Right atrium auricular region (tissue), 2 donors: ENCODE data around the gene C3orf22. TPM values are rescaled to one million over a fixed set of nuclear protein-coding genes. Genes with fewer than 3 reads are reported as not detected.

ENCODE experiments used
- DNase-seq: peaks from one replicate; pipeline ENCODE4 v3.0.0-alpha.2; 2019; ENCODE audit warnings: low spot score
- H3K27ac ChIP-seq, 2 donors: fragments of 200-600 bp; sonication (generic); 1 replicate in 1 of 2; 2 replicates in 1 of 2; pipeline ENCODE4 v1.5.1; 2016 to 2019
- H3K27me3 ChIP-seq, 2 donors: fragments of 200-600 bp; sonication (generic); one replicate each; pipeline versions ENCODE4 v1.5.1 to v1.6.0; 2017 to 2019
- H3K36me3 ChIP-seq: fragments of 200-600 bp; sonication (generic); one replicate; pipeline ENCODE4 v1.5.1; 2016
- H3K4me1 ChIP-seq, 2 donors: fragments of 200-600 bp; sonication (generic); one replicate each; pipeline versions ENCODE4 v1.5.1 to v1.6.0; 2017 to 2019
- H3K4me3 ChIP-seq, 2 donors: fragments of 200-600 bp; sonication (generic); 1 replicate in 1 of 2; 2 replicates in 1 of 2; pipeline ENCODE4 v1.5.1; 2017 to 2019; ENCODE audit warnings: mild to moderate bottlenecking in 1 of 2, moderate library complexity in 1 of 2
- H3K9me3 ChIP-seq, 2 donors: fragments of 200-600 bp; sonication (generic); one replicate each; pipeline ENCODE4 v1.5.1; 2019
- total RNA-seq, 2 donors: library from RNA; depleted of rRNA; stranded (reverse); fragments of >200 nt; gene quantifications; one replicate each; pipeline ENCODE4 v1.1.0, GENCODE V29; 2016
- TF ChIP-seq, protein P1 (sequence below), 2 donors: fragments of 200-600 bp; sonication (generic); IDR thresholded peaks; one replicate each; pipeline ENCODE4 v1.5.1; 2019; ENCODE audit warnings: antibody characterized with exemption in 2 of 2

C3orf22 gene
- total RNA-seq, 2 donors from 2014 or later: not detected

DNA sequence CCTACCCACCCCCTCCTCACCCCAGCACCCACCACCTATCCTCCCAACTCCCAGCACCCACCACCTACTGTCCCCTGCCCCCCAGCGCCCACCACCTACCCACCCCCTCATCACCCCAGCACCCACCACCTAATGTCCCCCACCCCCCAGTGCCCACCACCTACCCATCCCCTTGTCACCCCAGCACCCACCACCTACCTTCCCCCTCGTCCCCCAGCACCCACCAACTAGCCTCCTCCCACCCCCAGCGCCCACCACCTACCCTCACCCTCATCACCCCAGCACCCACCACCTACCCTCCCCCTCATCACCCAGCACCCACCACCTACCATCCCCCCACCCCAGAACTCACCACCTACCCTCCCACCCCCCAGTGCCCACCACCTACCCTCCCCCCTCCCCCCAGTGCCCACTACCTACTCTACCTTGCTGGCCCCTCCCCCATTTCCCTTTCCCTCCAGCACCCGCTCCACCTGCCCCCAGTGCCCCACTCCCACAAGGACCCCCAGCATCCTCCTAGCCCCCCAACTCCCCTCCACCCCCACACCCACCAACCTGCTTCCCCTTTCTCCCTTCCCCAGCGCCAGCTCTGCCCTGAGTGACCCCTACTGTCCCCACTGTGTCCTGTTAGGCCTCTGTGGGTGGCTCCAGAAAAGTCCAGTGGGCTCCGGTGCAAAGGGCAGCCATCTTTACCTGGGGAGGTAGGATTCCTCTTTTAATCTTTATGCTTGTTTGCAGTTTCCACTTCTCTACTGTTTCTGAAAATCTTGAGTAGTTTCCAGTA, 42.4 kb downstream of the C3orf22 start:
- TF ChIP-seq, protein P1, sequence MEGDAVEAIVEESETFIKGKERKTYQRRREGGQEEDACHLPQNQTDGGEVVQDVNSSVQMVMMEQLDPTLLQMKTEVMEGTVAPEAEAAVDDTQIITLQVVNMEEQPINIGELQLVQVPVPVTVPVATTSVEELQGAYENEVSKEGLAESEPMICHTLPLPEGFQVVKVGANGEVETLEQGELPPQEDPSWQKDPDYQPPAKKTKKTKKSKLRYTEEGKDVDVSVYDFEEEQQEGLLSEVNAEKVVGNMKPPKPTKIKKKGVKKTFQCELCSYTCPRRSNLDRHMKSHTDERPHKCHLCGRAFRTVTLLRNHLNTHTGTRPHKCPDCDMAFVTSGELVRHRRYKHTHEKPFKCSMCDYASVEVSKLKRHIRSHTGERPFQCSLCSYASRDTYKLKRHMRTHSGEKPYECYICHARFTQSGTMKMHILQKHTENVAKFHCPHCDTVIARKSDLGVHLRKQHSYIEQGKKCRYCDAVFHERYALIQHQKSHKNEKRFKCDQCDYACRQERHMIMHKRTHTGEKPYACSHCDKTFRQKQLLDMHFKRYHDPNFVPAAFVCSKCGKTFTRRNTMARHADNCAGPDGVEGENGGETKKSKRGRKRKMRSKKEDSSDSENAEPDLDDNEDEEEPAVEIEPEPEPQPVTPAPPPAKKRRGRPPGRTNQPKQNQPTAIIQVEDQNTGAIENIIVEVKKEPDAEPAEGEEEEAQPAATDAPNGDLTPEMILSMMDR (IDR thresholded peaks at IDR 0.05): no peak
- Histone ChIP-seq H3K27ac (no peak overlapping the region), H3K36me3 (no peaks in the 10 kb centered on the region), H3K27me3 (no peaks in the 10 kb centered on the region), H3K4me3 (no peak overlapping the region), H3K4me1 (peaks cover 0 to 7% of the 10 kb centered on the region in 2 donors), H3K9me3 (no peaks in the 10 kb centered on the region)
- DNase-seq: no peak

DNA sequence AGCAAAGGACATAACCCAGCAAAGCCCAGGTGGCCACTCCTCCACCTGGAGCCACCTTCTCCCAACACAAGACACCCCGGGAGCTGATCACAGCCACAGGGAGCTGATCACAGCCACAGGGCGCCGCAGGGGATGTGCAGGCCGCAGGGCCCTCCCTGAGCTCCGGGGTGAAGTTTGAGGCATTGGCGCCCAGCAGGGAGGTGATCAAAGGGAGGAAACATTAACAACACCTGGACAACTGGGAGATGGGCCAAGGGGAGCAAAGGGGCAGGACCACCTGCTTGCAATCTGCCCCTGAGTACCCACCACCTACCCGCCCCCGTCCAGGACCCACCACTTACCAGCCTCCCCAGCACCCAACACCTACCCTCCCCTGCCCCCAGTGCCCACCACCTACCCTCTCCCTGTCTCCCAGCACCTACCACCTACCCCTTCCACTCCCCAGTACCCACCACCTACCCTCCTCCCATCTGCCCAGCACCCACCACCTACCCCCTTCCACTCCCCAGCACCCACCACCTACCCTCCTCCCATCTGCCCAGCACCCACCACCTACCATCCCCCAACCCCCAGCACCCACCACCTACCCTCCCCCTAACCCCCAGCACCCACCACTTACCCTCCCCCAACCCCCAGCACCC, 43.5 kb downstream of the C3orf22 start:
- no peaks in the 10 kb centered on the region for H3K9me3 ChIP-seq
- TF ChIP-seq, protein P1 (IDR thresholded peaks at IDR 0.05): no peak
- no peak overlapping the region for H3K27ac ChIP-seq
- DNase-seq: no peak
- no peak overlapping the region for H3K4me3 ChIP-seq
- H3K36me3 ChIP-seq: no peaks in the 10 kb centered on the region
- H3K4me1 ChIP-seq: peaks cover 0 to 7% of the 10 kb centered on the region in 2 donors
- H3K27me3 ChIP-seq: no peaks in the 10 kb centered on the region

DNA sequence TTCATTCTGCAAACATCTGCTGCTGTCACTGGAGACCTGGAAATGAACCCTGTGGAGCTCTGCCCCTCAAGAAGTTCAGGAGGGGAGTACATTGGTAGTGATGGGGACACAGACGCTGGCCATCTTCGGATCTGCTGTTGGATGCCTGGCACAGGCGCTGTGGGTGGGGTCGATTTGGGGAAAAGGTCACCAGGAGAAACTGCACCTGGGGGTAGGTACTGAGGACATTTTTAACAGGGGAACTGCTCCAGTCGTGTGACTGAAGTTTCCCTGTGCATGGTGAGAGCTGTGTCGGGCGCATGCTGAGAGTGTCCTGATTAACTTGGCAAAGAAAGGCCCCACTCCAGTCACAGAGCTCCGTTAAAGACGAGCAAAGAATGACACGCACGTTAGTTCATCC, 44.6 kb downstream of the C3orf22 start:
- H3K9me3 ChIP-seq: no peaks in the 10 kb centered on the region
- no peak for DNase-seq
- peaks cover 0 to 7% of the 10 kb centered on the region in 2 donors for H3K4me1 ChIP-seq
- no peaks in the 10 kb centered on the region for H3K36me3 ChIP-seq
- TF ChIP-seq, protein P1 (IDR thresholded peaks at IDR 0.05): no peak
- no peaks in the 10 kb centered on the region for H3K27me3 ChIP-seq
- H3K27ac ChIP-seq: no peak overlapping the region
- H3K4me3 ChIP-seq: no peak overlapping the region

DNA sequence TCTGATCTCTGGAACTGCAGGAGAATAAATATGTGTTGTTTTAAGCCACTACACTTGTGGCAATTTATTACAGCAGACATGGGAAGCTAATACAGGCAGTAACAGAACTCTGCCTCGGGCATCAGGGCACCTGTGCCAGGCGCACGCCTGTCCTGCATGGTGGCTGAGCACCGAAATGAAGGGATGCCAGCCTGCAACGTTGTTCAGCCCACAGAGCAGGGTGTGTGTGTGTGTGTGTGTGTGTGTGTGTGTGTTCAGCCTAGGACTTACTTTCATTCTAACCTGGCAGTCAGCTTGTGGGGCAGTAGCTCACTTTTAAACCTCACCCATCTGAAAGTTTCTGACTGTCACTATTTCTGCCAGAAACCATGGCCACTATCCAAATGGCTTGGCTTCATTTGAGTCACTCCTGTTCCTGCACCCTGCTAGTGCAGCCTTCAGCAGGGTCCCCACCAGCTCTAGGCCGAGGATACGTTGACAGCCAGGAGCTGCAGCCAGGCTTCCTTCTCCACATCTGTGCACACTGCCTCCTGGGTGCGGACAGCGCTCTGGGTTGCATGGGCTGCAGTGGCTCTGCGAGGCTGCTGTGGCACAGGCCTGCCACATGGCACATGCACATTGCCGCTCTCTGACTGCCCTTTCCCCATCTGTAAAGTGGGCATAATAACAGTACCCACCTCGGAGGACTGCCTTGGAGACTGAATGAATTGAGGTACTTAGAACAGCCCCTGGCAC, 45.6 kb downstream of the C3orf22 start:
- H3K27ac ChIP-seq: no peak overlapping the region
- TF ChIP-seq, protein P1 (IDR thresholded peaks at IDR 0.05): no peak
- H3K9me3 ChIP-seq: no peaks in the 10 kb centered on the region
- no peaks in the 10 kb centered on the region for H3K36me3 ChIP-seq
- DNase-seq: no peak
- no peaks in the 10 kb centered on the region for H3K27me3 ChIP-seq
- no peak overlapping the region for H3K4me3 ChIP-seq
- H3K4me1 ChIP-seq: peaks cover 0 to 7% of the 10 kb centered on the region in 2 donors

DNA sequence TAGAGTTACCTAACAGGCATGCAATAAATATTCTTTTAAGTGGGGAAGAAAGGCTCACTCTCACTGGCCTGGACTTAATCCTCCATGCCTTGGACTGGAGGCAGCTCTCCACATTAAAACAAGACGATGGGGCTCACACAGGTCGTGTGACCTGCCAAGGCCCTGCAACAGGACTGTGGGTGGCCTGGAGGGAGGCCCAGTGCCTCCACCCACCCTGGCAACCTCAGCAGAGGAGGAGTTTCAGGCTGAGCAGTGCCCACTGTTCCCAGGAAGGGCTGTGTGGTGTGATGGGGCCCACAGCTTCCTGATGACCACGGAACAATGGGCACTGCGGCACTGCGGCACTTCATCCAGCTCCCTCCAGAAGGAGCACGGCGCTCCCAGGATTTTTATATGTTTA, 46.7 kb downstream of the C3orf22 start:
- Histone ChIP-seq H3K4me3 (no peak overlapping the region), H3K36me3 (no peaks in the 10 kb centered on the region), H3K9me3 (no peaks in the 10 kb centered on the region), H3K27me3 (no peaks in the 10 kb centered on the region), H3K27ac (no peak overlapping the region), H3K4me1 (peaks cover 0 to 7% of the 10 kb centered on the region in 2 donors)
- TF ChIP-seq, protein P1 (IDR thresholded peaks at IDR 0.05): no peak
- no peak for DNase-seq
